ENCODE data around the gene CNTROB. TPM values are rescaled to one million over a fixed set of nuclear protein-coding genes. Genes with fewer than 3 reads are reported as not detected.

Gene CNTROB
- total RNA-seq, 1 experiment from 2014 or later = 62.3 TPM

GRCh38 chr17:7932483-7932891, 481 bp downstream of the CNTROB start:
- Histone ChIP-seq H3K4me1 (replicated peaks; ENCODE audit: insufficient read depth) (peaks cover 11% of the 10 kb centered on the region), H3K4me2 (peak overlapping the region; percentile 97), H3K4me3 (peak overlapping the region; percentile 88), H3K27me3 (ENCODE audit: insufficient read depth, low read depth) (no peaks in the 10 kb centered on the region), H3K9me3 (ENCODE audit: insufficient read depth, low read depth) (no peaks in the 10 kb centered on the region), H2AFZ (peak overlapping the region; percentile 96), H3F3A (ENCODE audit: insufficient read depth, low read depth) (no peaks in the 10 kb centered on the region; the same call in 1 of the 2 replicates), H3K36me3 (ENCODE audit: low read depth) (no peaks in the 10 kb centered on the region), H4K20me1 (ENCODE audit: insufficient read depth) (no peaks in the 10 kb centered on the region), H3K9me2 (ENCODE audit: insufficient read depth) (no peaks in the 10 kb centered on the region), H3K79me2 (ENCODE audit: low read depth) (peaks cover 30% of the 10 kb centered on the region), H3K27ac (no peak overlapping the region)
- POLR2A ChIA-PET (ENCODE audit: unreplicated experiment) = interaction anchor here (0.6 to 0.7 kb wide), 4 partner anchors 13 to 386 kb away, joined by 3 to 24 read pairs (median 4); partner anchors contain the start of gene CHD3
- intact Hi-C loops (cut with micrococcal nuclease; ENCODE audit: unreplicated experiment) = loop anchor here (1.0 to 5.0 kb wide), 3 partner anchors 17 to 58 kb away; partner anchors contain the start of gene CHD3
- BruUV-seq (replicated peaks) = no TSS peak
- CTCF ChIA-PET = interaction anchor here (0.5 to 2.5 kb wide), 8 partner anchors 14 to 109 kb away, joined by 3 to 7 read pairs (median 4); no protein-coding TSS in a partner anchor
- no peak for DNase-seq
- TF ChIP-seq EZH2 (IDR thresholded peaks at IDR 0.05; ENCODE audit: low read depth) (no peak), CTCF (conservative IDR thresholded peaks at IDR 0.05) (no peak)

GRCh38 chr17:7932949-7933348, 943 bp downstream of the CNTROB start:
- TF ChIP-seq EZH2 (IDR thresholded peaks at IDR 0.05; ENCODE audit: low read depth) (no peak), CTCF (conservative IDR thresholded peaks at IDR 0.05) (no peak)
- peaks cover 30% of the 10 kb centered on the region for H3K79me2 ChIP-seq (ENCODE audit: low read depth)

GRCh38 chr17:7935859-7936258, 3.9 kb downstream of the CNTROB start:
- intact Hi-C loops (cut with micrococcal nuclease; ENCODE audit: unreplicated experiment) = no loop called here
- Histone ChIP-seq H3K36me3 (ENCODE audit: low read depth) (no peaks in the 10 kb centered on the region), H3K79me2 (ENCODE audit: low read depth) (peaks cover 26% of the 10 kb centered on the region), H3K4me1 (replicated peaks; ENCODE audit: insufficient read depth) (peaks cover 11% of the 10 kb centered on the region), H2AFZ (no peak overlapping the region), H3K27me3 (ENCODE audit: insufficient read depth, low read depth) (no peaks in the 10 kb centered on the region), H3K9me3 (ENCODE audit: insufficient read depth, low read depth) (no peaks in the 10 kb centered on the region), H4K20me1 (ENCODE audit: insufficient read depth) (no peaks in the 10 kb centered on the region), H3K27ac (no peak overlapping the region), H3K9me2 (ENCODE audit: insufficient read depth) (no peaks in the 10 kb centered on the region), H3K4me2 (no peak overlapping the region), H3K4me3 (no peak overlapping the region), H3F3A (ENCODE audit: insufficient read depth, low read depth) (no peaks in the 10 kb centered on the region; the same call in 1 of the 2 replicates)
- ChIA-PET POLR2A (ENCODE audit: unreplicated experiment) (no interaction called here), CTCF (no interaction called here)
- TF ChIP-seq CTCF (conservative IDR thresholded peaks at IDR 0.05) = no peak
- TF ChIP-seq EZH2 (IDR thresholded peaks at IDR 0.05; ENCODE audit: low read depth) = no peak
- no TSS peak for BruUV-seq (replicated peaks)
- no peak for DNase-seq

More at GRCh38 chr17:7932949-7933348, 943 bp downstream of the CNTROB start:
- H3K4me1 ChIP-seq (replicated peaks; ENCODE audit: insufficient read depth) = peaks cover 11% of the 10 kb centered on the region
- CTCF ChIA-PET = interaction anchor here (0.5 to 2.5 kb wide), 6 partner anchors 20 to 108 kb away, joined by 3 to 7 read pairs (median 4); no protein-coding TSS in a partner anchor
- H3K4me3 ChIP-seq = peak overlapping the region; percentile 88
- no TSS peak for BruUV-seq (replicated peaks)
- peak overlapping the region; percentile 96 for H2AFZ ChIP-seq
- no peaks in the 10 kb centered on the region for H3K36me3 ChIP-seq (ENCODE audit: low read depth)
- DNase-seq = peak; percentile 49 to 55
- H3K4me2 ChIP-seq = peak overlapping the region; percentile 97
- no peaks in the 10 kb centered on the region; the same call in 1 of the 2 replicates for H3F3A ChIP-seq (ENCODE audit: insufficient read depth, low read depth)
- H4K20me1 ChIP-seq (ENCODE audit: insufficient read depth) = no peaks in the 10 kb centered on the region
- no peaks in the 10 kb centered on the region for H3K9me3 ChIP-seq (ENCODE audit: insufficient read depth, low read depth)
- intact Hi-C loops (cut with micrococcal nuclease; ENCODE audit: unreplicated experiment) = loop anchor here (1.0 to 5.0 kb wide), 3 partner anchors 18 to 57 kb away; partner anchors contain the start of gene CHD3
- POLR2A ChIA-PET (ENCODE audit: unreplicated experiment) = interaction anchor here (0.6 to 0.7 kb wide), 4 partner anchors 44 to 386 kb away, joined by 3 to 8 read pairs (median 4); partner anchors contain the start of gene CHD3
- H3K27ac ChIP-seq = no peak overlapping the region
- H3K27me3 ChIP-seq (ENCODE audit: insufficient read depth, low read depth) = no peaks in the 10 kb centered on the region
- no peaks in the 10 kb centered on the region for H3K9me2 ChIP-seq (ENCODE audit: insufficient read depth)
